HG03460 (cell line): Measurements from ENCODE around the gene RPL6.

ENCODE experiments used
- ATAC-seq: cut with Tn5 transposase; IDR thresholded peaks from one replicate; pipeline ENCODE4 v1.9.1; 2021; ENCODE audit not compliant: unreplicated experiment

RPL6 gene

GRCh38 chr12:112381406-112381882 is 28.0 kb downstream of the RPL6 start:
- ATAC-seq, result peak; percentile 37

DNA sequence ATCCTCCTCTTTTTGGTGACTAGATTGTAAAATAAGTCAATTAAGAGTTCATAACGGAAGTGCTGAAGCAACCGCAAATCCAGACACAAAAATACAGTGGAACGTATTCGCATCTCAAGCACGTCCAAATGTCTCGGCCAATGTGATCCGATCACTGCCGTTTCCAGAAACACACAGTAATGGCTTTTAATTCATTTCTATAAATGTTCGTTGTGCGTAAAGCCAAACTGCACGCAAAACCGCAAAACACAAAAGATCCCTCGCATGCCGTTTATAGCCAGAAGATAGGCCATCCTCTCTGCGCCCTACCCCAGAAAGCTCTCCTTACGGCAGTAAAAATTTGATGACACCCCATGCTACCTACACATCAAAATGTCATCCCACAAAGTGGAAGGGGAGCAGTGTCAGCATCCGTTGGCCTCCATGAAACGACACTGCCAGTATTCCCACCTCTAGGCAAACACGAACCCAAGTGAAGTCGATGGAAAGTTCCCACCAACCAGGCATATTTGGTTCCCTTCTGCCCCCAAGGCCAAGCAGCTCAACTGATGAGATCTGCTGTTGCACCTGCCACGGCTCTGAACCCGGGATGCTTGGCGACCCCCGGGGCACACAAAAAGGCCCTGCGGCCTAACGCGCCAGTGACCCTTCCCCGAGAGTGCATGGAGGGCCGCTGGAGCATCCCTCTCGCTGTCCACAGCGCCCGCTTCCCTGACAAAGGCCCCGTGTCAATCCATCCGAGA is 28.6 kb downstream of the RPL6 start:
- ATAC-seq, result no peak

DNA sequence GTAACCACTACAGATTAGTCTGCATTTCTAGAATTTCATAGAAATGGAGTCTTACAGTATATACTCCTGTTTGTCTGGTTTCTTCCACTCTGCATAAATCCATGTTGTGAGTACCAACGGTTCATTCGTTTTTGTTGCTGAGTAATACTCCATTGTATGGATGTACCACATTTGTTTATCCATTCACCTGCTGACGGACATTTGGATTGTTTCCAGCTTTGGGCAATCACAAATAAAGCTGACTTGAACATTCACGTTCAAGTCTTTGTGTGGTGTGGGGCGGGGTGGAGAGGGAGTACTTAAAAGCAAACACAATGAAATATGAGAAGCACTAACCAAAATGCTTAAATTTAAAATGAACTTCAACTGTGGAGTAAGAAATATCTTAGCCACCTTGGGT is 34.3 kb downstream of the RPL6 start:
- ATAC-seq, result no peak

DNA sequence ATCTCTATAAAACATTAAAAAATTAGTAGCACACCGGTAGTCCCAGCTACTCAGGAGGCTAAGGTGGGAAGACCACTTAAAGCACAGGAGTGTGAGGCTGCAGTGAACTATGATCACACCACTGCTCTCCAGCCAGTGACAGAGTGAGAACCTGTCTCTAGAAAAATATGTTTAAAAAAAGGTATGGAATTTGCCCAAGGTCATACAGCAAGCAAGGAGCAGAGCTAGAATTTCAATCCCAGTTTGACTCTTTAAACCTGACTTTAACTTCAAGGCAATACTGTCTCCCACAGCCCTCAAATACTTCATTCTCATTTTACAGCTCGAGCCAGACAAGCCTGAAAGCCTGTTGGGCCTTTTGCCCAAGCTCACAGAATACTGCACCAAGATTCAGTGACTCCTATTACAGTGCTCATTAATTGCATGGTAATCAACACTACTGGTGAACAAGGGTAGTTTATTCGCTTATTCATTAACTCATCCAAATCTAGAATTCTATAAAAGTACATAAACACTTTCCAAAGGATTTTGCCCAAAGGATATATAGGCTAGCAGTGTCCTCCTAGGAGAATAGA is 35.2 kb downstream of the RPL6 start:
- ATAC-seq, result no peak

DNA sequence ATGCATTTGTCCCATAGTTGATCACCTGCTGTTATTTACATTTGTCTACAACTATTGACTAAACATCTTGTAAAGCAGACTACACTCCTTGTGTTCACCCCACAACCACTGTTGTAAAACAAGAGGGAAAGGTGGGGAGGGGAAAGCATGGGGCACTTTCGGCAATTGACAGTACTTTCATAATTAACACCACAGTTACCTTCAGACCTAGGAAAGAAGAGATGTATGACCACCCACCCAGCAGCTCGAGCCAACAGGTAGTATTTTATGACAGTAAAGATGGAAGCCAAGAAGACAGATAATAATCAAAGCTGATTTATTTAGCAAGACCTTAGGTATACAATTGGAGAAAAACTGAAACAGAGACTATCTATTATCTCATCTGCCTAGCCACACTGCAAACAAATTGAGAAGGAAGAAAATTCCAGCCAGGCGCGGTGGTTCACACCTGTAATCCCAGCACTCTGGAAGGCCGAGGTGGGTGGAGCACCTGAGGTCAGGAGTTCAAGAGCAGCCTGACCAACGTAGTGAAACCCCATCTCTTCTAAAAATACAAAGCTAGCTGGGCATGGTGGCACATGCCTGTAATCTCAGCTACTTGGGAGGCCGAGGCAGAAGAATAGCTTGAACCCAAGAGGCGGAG is 38.4 kb downstream of the RPL6 start:
- ATAC-seq, result no peak

DNA sequence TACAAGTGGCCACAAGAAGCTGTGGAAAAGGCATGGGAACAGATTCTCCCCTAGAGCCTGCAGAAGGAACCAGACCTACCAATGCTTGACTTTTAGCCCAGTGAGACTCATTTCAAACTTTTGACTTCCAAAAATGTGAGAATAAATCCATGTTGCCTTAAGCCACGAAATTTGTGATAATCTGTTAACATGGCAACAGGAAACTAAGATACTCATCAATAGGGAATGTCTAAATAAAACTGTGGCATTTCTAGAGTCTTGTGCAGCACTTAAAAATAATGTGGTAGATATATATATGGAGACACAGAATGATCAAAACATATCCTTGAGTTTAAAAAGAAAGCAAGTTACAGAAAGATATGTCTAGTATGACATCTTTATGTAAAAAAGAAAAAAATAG is 39.2 kb downstream of the RPL6 start:
- ATAC-seq, result no peak

DNA sequence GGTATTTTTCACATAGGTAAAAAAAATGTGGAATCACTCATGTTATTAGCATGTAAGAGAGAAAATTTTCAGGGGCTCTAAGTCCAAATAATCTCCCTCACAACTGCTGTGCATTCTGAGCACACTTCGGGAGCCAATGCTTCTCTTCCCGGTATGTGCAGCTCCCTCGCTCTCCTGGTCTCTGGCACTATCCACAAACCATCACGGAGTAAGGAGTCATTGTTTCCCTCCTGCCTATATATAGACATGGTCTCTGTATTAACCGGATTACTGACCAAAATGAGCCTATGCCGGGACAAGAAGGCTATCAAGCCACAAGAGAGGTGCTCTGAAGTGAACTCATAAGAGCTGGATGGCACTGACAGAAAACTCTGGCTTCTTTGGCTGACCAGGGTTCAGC is 40.5 kb downstream of the RPL6 start:
- ATAC-seq, result no peak

DNA sequence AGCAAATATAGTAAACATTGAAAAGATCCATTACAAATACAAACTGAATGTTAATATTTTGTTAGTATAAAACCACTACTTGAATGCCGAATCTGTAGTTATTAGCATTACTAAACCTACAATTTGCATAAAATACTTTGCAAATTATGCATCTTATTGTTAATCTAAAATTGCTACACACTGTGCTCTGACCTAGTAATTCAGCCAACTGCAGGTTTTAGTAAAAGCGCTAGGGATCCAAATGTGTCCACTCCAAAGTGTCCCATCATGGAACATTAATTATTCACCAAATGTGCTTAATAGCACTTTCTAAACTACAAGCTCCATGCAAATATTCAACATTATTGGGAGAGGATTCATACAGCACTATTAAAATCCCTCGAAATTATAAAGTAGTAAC is 41.4 kb downstream of the RPL6 start:
- no peak for ATAC-seq

GRCh38 chr12:112362310-112362709 is 47.1 kb downstream of the RPL6 start:
- no peak for ATAC-seq

DNA sequence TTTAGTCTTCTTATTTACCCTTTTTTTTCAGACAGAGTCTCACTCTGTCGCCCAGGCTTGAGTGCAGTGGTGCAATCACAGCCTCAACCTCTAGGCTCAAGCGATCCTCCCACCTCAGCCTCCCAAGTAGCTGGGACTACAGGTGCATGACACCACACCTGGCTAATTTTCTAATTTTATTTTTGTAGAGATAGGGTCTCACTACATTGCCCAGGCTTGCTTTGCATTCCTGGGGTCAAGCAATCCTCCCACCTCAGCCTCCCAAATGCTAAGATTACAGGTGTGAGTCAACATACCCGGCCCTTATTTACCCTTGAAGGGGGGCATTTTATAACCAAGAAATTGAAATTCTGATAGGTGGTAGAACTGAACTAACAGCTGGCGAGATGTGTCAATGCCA is 48.1 kb downstream of the RPL6 start:
- ATAC-seq, result no peak

DNA sequence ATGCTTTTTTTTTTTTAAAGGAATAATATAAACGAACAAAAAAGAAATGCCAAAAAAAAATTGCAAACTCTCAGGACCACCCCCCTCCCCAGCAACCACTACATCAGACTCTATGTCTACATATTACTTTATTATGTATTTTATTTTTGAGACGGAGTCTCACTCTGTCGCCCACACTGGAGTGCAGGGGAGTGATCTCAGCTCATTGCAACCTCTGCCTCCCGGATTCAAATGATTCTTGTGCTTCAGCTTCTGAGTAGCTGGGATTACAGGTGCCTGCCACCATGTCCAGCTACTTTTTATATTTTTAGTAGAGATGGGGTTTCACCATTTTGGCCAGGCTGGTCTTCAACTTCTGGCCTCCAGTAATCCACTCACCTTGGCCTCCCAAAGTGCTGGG is 50.1 kb downstream of the RPL6 start:
- no peak for ATAC-seq

DNA sequence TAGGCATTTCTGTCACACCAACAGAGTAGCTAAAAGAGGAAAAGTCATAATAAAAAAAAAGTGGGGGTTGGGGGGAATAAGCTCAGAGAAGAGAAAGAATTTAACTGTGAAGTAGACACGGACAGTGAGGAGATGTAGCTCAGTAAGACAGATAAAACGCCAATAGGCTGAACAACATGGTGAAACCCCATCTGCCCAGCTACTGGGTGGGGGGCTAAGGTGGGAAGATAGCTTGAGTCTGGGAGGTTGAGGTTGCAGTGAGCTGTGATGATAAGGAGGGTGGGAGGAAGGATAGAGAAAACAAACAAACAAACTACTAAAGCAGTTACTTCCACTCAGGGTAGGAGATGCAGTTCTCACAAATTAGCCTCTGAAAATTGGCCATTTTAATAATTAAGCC is 52.2 kb downstream of the RPL6 start:
- ATAC-seq, result no peak
